OCI-LY3 (cell line): Measurements from ENCODE around the gene GADD45GIP1.

ENCODE experiments used
- H2AFZ ChIP-seq: fragments of 200-600, 300-600 bp; shearing (Covaris generic); 2 replicates; pipeline ENCODE4 v1.6.0; 2014; ENCODE audit warnings: antibody characterized with exemption, low read depth, low read length
- H3K27ac ChIP-seq: fragments of 200-600, 300-600 bp; sonication (generic); 2 replicates; pipeline ENCODE4 v1.5.1; 2014; ENCODE audit warnings: mild to moderate bottlenecking, low read length, moderate library complexity, mixed read lengths
- H3K27me3 ChIP-seq: fragments of 200-600, 300-600 bp; sonication (generic); 2 replicates; pipeline ENCODE4 v1.6.1; 2014; ENCODE audit warnings: low read depth, low read length, mixed read lengths
- H3K36me3 ChIP-seq: fragments of 200-600, 300-600 bp; sonication (generic); replicated peaks from 2 replicates; pipeline ENCODE3; 2014; ENCODE audit warnings: low read depth, low read length, mixed read lengths
- H3K4me1 ChIP-seq: fragments of 300-600, 200-600 bp; sonication (generic); 2 replicates; pipeline ENCODE4 v1.6.1; 2014; ENCODE audit warnings: low read length, mixed read lengths
- H3K4me2 ChIP-seq: fragments of 200-600, 300-600 bp; sonication (generic); 2 replicates; pipeline ENCODE4 v1.6.1; 2014; ENCODE audit warnings: low read length, mixed read lengths
- H3K4me3 ChIP-seq: fragments of 300-600, 200-600 bp; sonication (generic); 2 replicates; pipeline ENCODE4 v1.5.1; 2014; ENCODE audit warnings: antibody characterized with exemption, mild to moderate bottlenecking, low read length, moderate library complexity
- H3K79me2 ChIP-seq: fragments of 300-600, 200-600 bp; shearing (Covaris generic); 2 replicates; pipeline ENCODE4 v1.6.1; 2014; ENCODE audit warnings: mild to moderate bottlenecking, low read length, mixed read lengths
- H3K9ac ChIP-seq: fragments of 300-600, 200-600 bp; shearing (Covaris generic); 2 replicates; pipeline ENCODE4 v1.6.0; 2014; ENCODE audit warnings: mild to moderate bottlenecking, low read length, moderate library complexity
- H3K9me3 ChIP-seq: fragments of 200-600, 300-600 bp; shearing (Covaris generic); 2 replicates; pipeline ENCODE4 v1.6.1; 2014; ENCODE audit warnings: low read length, mixed read lengths; ENCODE audit not compliant: insufficient read depth
- H4K20me1 ChIP-seq: fragments of 200-600, 300-600 bp; sonication (generic); 2 replicates; pipeline ENCODE4 v1.6.1; 2016; ENCODE audit warnings: low read length, mixed read lengths; ENCODE audit not compliant: insufficient read depth
- EZH2phosphoT487 ChIP-seq: fragments of 200-600 bp; shearing (Covaris generic); IDR thresholded peaks from 2 replicates; pipeline ENCODE4 v1.6.1; 2018; ENCODE audit warnings: antibody characterized with exemption, mixed run types, low read depth
- TF ChIP-seq, protein P1 (sequence below): fragments of 200-600, 300-600 bp; sonication (generic); IDR thresholded peaks from 2 replicates; pipeline ENCODE4 v1.5.1; 2014; ENCODE audit warnings: antibody characterized with exemption, low read length, low read depth

GADD45GIP1 gene

DNA sequence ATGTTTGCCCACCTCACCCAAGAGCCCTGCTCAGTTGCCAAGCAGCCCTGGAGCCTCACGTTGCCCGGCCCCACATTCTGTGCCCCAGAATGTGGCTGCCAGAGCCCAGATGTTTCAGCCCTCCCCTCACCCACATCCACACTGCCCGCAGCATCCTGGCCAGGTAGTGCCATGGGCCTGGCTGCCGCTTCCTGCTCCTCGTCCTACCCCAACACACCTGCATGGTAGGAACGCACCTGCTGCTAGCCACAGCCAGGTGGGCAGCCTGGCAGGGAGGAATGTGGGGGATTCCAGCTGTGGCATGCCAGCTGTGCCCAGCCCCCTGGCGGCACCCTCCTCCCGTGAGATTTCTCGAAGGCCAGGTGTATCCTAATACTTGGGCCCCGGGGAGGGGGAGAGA lies 30.8 kb upstream of the GADD45GIP1 start:
- Histone ChIP-seq H4K20me1 (no peaks in the 10 kb centered on the region), H3K79me2 (no peaks in the 10 kb centered on the region), H3K4me1 (peaks cover 19% of the 10 kb centered on the region; the same call in 1 of the 2 replicates), H3K27ac (no peak overlapping the region), H3K9ac (no peak overlapping the region), H3K4me3 (no peak overlapping the region), H3K27me3 (peaks cover 19% of the 10 kb centered on the region), H3K9me3 (no peaks in the 10 kb centered on the region; the same call in 1 of the 2 replicates), H3K36me3 (no peaks in the 10 kb centered on the region), H2AFZ (no peak overlapping the region), H3K4me2 (no peak overlapping the region)
- TF ChIP-seq, protein P1, sequence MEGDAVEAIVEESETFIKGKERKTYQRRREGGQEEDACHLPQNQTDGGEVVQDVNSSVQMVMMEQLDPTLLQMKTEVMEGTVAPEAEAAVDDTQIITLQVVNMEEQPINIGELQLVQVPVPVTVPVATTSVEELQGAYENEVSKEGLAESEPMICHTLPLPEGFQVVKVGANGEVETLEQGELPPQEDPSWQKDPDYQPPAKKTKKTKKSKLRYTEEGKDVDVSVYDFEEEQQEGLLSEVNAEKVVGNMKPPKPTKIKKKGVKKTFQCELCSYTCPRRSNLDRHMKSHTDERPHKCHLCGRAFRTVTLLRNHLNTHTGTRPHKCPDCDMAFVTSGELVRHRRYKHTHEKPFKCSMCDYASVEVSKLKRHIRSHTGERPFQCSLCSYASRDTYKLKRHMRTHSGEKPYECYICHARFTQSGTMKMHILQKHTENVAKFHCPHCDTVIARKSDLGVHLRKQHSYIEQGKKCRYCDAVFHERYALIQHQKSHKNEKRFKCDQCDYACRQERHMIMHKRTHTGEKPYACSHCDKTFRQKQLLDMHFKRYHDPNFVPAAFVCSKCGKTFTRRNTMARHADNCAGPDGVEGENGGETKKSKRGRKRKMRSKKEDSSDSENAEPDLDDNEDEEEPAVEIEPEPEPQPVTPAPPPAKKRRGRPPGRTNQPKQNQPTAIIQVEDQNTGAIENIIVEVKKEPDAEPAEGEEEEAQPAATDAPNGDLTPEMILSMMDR = no peak
- TF ChIP-seq EZH2phosphoT487 = no peak

DNA sequence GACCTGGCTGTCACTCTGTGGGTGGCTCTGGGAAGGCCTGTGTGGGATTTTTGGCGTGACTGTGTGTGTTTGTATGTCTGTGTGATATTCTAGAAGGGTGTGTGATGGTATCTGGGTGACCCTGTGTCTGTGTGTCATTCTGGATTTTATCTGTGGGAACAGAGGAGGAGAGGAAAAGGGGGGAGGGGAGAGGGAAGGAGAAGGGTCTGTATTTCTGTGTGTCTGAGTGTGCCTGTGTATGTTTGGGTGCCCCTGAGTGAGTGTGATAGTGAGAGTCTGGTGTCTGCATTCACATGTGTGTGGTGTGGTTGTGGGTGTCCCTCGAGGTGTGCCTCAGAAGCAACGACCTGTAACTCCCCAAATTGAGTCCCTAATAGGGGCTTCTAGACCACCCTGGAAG lies 30.2 kb upstream of the GADD45GIP1 start:
- Histone ChIP-seq H3K4me3 (no peak overlapping the region), H3K9ac (no peak overlapping the region), H3K4me1 (peaks cover 19% of the 10 kb centered on the region; the same call in 1 of the 2 replicates), H3K9me3 (no peaks in the 10 kb centered on the region; the same call in 1 of the 2 replicates), H3K27ac (no peak overlapping the region), H2AFZ (no peak overlapping the region), H3K36me3 (no peaks in the 10 kb centered on the region), H3K4me2 (no peak overlapping the region), H3K79me2 (no peaks in the 10 kb centered on the region), H3K27me3 (peaks cover 25% of the 10 kb centered on the region), H4K20me1 (no peaks in the 10 kb centered on the region)
- no peak for TF ChIP-seq EZH2phosphoT487
- TF ChIP-seq, protein P1 = no peak

DNA sequence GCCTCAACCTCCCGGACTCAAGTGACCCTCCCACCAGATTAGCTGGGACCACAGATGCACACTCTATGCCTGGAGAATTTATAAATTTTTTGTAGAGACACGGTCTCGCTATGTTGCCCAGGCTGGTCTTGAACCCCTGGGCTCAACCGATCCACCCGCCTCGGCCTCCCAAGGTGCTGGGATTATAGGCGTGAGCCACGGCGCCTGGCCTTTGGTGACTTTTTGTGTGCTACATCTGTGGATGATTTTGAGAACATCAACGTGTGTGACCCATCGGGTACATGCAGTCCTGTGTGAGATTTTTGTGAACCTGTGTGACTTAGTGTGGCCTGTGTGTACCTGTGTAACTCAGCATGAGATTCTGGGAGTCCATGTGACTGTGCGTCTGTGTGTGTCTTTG lies 29.7 kb upstream of the GADD45GIP1 start:
- Histone ChIP-seq H3K27ac (no peak overlapping the region), H3K9me3 (no peaks in the 10 kb centered on the region; the same call in 1 of the 2 replicates), H3K79me2 (no peaks in the 10 kb centered on the region), H3K36me3 (no peaks in the 10 kb centered on the region), H3K4me1 (peaks cover 19% of the 10 kb centered on the region; the same call in 1 of the 2 replicates), H3K27me3 (peaks cover 28% of the 10 kb centered on the region), H2AFZ (no peak overlapping the region), H3K4me3 (no peak overlapping the region), H4K20me1 (no peaks in the 10 kb centered on the region), H3K9ac (no peak overlapping the region), H3K4me2 (no peak overlapping the region)
- TF ChIP-seq, protein P1 = no peak
- no peak for TF ChIP-seq EZH2phosphoT487

DNA sequence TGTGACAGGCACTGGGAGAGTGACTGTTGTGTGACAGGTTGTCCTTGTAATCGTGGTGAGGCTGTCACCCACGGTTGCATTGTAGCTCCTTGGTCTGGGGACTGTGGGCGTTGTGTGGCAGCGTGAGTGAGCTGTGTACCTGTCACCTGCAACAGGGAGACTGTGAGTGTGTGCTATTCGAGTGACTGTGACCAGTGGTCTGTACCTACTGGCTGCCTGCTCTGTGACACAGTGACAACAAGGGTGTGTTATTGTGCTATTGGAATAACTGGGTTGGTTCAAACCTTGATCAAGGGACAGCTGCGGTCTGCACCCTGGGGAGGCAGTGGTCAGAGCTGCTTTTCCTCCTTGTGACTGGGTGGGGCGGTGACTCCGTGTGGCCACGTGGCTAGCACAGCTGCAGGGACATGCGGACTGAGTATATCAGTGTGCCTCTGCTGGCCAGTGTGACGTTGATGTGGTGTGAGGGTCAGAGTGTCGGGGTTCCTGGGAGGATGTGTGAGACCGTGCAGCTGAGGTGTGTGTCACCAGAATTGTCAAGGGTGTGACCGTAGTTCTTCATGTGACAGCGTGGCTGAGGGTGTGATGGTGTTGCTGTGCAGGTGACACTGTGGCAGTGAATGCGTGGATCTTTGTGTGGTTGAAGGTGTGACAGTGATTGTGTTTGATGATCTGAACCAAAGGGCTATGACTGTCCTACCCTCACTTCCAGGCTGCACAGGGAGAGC lies 28.2 kb upstream of the GADD45GIP1 start:
- H3K4me2 ChIP-seq = no peak overlapping the region
- peaks cover 33% of the 10 kb centered on the region for H3K27me3 ChIP-seq
- no peak overlapping the region for H3K4me3 ChIP-seq

More for the DNA sequence above, 28.2 kb upstream of the GADD45GIP1 start:
- TF ChIP-seq, protein P1 = no peak
- TF ChIP-seq EZH2phosphoT487 = no peak
- Histone ChIP-seq H3K79me2 (no peaks in the 10 kb centered on the region), H3K27ac (no peak overlapping the region), H2AFZ (no peak overlapping the region), H3K9me3 (no peaks in the 10 kb centered on the region; the same call in 1 of the 2 replicates), H3K9ac (no peak overlapping the region), H3K4me1 (peaks cover 19% of the 10 kb centered on the region; the same call in 1 of the 2 replicates), H3K36me3 (no peaks in the 10 kb centered on the region), H4K20me1 (no peaks in the 10 kb centered on the region)
